ENCODE data around the gene ARHGDIG. TPM values are rescaled to one million over a fixed set of nuclear protein-coding genes. Genes with fewer than 3 reads are reported as not detected.
A peak's percentile ranks its signal among the peaks of the same experiment; 100 is the strongest.

ARHGDIG gene
- total and polyA plus RNA-seq, 11 donors = 0.26 to 19.2 (median 8.2) TPM

DNA sequence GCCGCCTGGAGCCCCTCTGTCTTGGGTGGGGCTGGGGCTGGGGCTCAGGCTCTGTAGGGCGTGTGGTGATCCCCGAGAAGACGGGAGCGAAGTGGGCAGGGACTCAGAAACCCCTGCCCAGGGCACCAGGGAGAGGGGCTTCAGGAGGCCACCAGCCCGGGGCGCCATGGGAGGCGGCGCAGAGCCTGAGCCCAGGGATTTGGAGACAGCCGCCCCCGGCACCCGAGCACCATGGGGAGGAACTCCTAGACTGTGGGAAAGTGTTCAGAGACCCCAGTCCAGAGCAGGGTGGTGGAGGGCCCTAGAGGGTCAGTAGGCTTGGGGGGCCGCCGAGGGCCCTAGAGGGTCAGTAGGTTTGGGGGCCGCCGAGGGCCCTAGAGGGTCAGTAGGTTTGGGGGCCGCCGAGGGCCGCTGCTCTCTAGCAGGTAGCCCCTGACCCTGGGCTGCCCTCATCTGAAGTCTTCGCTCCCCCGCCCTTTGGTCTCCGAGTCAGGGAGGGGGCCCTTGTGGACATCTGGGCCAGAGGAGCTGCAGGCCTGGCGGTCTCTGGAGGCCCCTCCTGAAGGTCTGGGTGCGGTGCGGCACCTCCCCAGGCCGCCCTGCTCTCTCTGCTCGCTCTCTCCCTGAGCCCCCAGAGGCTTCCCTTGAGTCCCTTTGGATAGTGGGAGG is 734 bp downstream of the ARHGDIG start:
- 43 to 54% (median 44%) methylated on average over 20 to 27 of the region's 27 CpGs for WGBS, 4 donors
- no peaks in the 10 kb centered on the region for H3K36me3 ChIP-seq

GRCh38 chr16:281660-282255 is 1.4 kb downstream of the ARHGDIG start:
- no peak for TF ChIP-seq POLR2A (IDR thresholded peaks at IDR 0.05)
- intact Hi-C loops (cut with DNase I) = no loop called here
- no peak overlapping the region for H3K27ac ChIP-seq
- H3K9me3 ChIP-seq = no peaks in the 10 kb centered on the region
- peak overlapping the region in 1 of 12 donors; percentile 56 for H3K4me3 ChIP-seq
- H3K4me1 ChIP-seq = peaks cover 0 to 26% (median 8%) of the 10 kb centered on the region in 12 donors
- ATAC-seq = no peak
- DNase-seq = no peak
- WGBS, 4 donors = 53 to 68% (median 57%) methylated on average over 10 to 25 of the region's 25 CpGs
- peaks cover 0 to 5% (median 0%) of the 10 kb centered on the region in 9 donors for H3K36me3 ChIP-seq
- H3K27me3 ChIP-seq = peaks cover 0 to 34% (median 8%) of the 10 kb centered on the region in 9 donors

More for the DNA sequence above, 734 bp downstream of the ARHGDIG start:
- ATAC-seq (no peak), DNase-seq (no peak)
- peaks cover 0 to 30% (median 8%) of the 10 kb centered on the region in 12 donors for H3K4me1 ChIP-seq
- peaks cover 0 to 40% (median 8%) of the 10 kb centered on the region in 9 donors for H3K27me3 ChIP-seq
- intact Hi-C loops (cut with DNase I) = no loop called here
- H3K9me3 ChIP-seq = no peaks in the 10 kb centered on the region
- no peak for TF ChIP-seq POLR2A (IDR thresholded peaks at IDR 0.05)
- TF ChIP-seq, protein P1, sequence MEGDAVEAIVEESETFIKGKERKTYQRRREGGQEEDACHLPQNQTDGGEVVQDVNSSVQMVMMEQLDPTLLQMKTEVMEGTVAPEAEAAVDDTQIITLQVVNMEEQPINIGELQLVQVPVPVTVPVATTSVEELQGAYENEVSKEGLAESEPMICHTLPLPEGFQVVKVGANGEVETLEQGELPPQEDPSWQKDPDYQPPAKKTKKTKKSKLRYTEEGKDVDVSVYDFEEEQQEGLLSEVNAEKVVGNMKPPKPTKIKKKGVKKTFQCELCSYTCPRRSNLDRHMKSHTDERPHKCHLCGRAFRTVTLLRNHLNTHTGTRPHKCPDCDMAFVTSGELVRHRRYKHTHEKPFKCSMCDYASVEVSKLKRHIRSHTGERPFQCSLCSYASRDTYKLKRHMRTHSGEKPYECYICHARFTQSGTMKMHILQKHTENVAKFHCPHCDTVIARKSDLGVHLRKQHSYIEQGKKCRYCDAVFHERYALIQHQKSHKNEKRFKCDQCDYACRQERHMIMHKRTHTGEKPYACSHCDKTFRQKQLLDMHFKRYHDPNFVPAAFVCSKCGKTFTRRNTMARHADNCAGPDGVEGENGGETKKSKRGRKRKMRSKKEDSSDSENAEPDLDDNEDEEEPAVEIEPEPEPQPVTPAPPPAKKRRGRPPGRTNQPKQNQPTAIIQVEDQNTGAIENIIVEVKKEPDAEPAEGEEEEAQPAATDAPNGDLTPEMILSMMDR (IDR thresholded peaks at IDR 0.05) = no peak
- H3K4me3 ChIP-seq = peak overlapping the region; percentile 15 to 58 (median 46)
- H3K27ac ChIP-seq = no peak overlapping the region

DNA sequence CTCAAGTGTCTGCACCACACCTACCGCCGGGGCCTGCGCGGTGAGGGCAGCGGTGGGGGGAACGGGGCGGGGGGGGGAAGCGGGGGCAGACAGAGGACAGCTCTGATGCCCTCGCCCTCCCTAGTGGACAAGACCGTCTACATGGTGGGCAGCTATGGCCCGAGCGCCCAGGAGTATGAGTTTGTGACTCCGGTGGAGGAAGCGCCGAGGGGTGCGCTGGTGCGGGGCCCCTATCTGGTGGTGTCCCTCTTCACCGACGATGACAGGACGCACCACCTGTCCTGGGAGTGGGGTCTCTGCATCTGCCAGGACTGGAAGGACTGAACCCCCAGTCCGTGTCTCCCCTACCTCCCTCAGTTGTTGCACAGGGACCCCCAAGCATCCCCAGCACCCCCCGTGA is 2.1 kb downstream of the ARHGDIG start:
- peaks cover 0 to 26% (median 8%) of the 10 kb centered on the region in 12 donors for H3K4me1 ChIP-seq
- intact Hi-C loops (cut with DNase I) = no loop called here
- peaks cover 0 to 32% (median 8%) of the 10 kb centered on the region in 9 donors for H3K27me3 ChIP-seq
- no peak for ATAC-seq
- H3K27ac ChIP-seq = no peak overlapping the region
- H3K4me3 ChIP-seq = no peak overlapping the region
- no peak for DNase-seq
- H3K36me3 ChIP-seq = peaks cover 0 to 11% (median 4%) of the 10 kb centered on the region in 9 donors
- TF ChIP-seq POLR2A (IDR thresholded peaks at IDR 0.05) = no peak
- TF ChIP-seq, protein P1 (IDR thresholded peaks at IDR 0.05) = no peak
- no peaks in the 10 kb centered on the region for H3K9me3 ChIP-seq
- 81 to 91% (median 83%) methylated on average over 13 to 22 of the region's 22 CpGs for WGBS, 4 donors

DNA sequence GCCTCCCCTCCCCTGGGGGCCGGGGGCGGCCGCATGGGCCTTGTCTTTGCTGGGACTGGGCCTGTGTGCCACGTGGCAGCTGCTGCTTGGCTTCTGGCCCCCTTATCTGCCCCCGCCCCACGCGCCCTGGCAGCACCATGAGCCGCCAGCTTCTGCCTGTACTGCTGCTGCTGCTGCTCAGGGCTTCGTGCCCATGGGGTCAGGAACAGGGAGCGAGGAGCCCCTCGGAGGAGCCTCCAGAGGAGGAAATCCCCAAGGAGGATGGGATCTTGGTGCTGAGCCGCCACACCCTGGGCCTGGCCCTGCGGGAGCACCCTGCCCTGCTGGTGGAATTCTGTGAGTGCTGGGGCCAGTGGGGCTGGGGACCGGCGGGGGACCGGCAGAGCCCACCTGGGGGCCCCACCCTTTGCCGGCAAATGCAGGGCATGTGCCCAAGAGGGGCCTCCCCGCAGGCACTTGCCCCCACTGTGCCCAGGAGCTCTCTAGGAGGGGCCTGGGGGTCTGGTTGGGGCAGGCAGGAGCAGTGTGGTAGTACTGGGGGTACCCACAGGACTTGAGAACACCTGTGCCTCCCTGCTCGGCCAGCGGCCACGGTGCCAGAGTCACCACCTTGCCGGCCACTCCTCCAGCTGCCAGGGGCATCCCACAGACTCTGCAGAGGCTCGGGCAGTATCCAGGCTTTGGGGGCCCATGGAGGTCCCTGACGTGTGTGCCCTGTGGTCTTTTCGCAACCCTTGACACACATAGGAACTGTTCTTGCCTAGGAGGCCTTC is 2.8 kb downstream of the ARHGDIG start, which contains the start of gene PDIA2:
Gene PDIA2, plus strand, starts transcription at position 132 of the 773 bp plus-strand sequence. Its CDS starts 6 bp downstream, at position 138.
- Histone ChIP-seq H3K36me3 (peaks cover 0 to 18% (median 10%) of the 10 kb centered on the region in 9 donors), H3K4me3 (no peak within 1 kb of the TSS), H3K4me1 (peaks cover 0 to 26% (median 8%) of the 10 kb centered on the region in 12 donors), H3K9me3 (no peaks in the 10 kb centered on the region), H3K27me3 (peaks cover 0 to 32% (median 8%) of the 10 kb centered on the region in 9 donors), H3K27ac (no peak within 1 kb of the TSS)
- ATAC-seq (peak in 2 of 4 donors; percentile 13 to 58), DNase-seq (peak in 1 of 5 donors; percentile 70)
- TF ChIP-seq, protein P1 (IDR thresholded peaks at IDR 0.05) = no peak
- TF ChIP-seq POLR2A (IDR thresholded peaks at IDR 0.05) = no peak
- WGBS, 4 donors = 49 to 80% (median 69%) methylated on average over 14 to 25 of the region's 25 CpGs
- intact Hi-C loops (cut with DNase I) = no loop called here
